ENCODE data around the gene PDGFRA.
"Not testable (repeated sequence)": the region's sequence is repeated elsewhere in the genome, so short reads cannot be mapped to it uniquely, and the experiment has no call there.

The PDGFRA gene

GRCh38 chr4:54320826-54321685 lies 92.0 kb downstream of the PDGFRA start:
- no peak for DNase-seq (ENCODE audit: low spot score)

- peak; percentile 83 for DNase-seq (ENCODE audit: low spot score)
These were observed 93.8 kb downstream of the PDGFRA start for GRCh38 chr4:54322818-54323417.

GRCh38 chr4:54330896-54331295 lies 101.8 kb downstream of the PDGFRA start:
- DNase-seq (ENCODE audit: low spot score) = no peak

- no peak for DNase-seq (ENCODE audit: low spot score)
These were observed 103.4 kb downstream of the PDGFRA start for GRCh38 chr4:54332542-54332941.

- no peak for DNase-seq (ENCODE audit: low spot score)
These were observed 104.6 kb downstream of the PDGFRA start for GRCh38 chr4:54333657-54334056.

GRCh38 chr4:54334769-54335168 lies 105.7 kb downstream of the PDGFRA start:
- DNase-seq (ENCODE audit: low spot score) = not testable (repeated sequence)

GRCh38 chr4:54337009-54337408 lies 107.9 kb downstream of the PDGFRA start:
- DNase-seq (ENCODE audit: low spot score) = no peak

- not testable (repeated sequence) for DNase-seq (ENCODE audit: low spot score)
These were observed 113.0 kb downstream of the PDGFRA start for GRCh38 chr4:54342067-54342466.
